HepG2 (cell line): ENCODE data around the gene CENPP. TPM values are rescaled to one million over a fixed set of nuclear protein-coding genes. Genes with fewer than 3 reads are reported as not detected.

Experiments
- DNMT3B ChIP-seq: conservative IDR thresholded peaks from 2 replicates; pipeline ENCODE4 v1.6.1; 2016; ENCODE audit warnings: missing biosample characterization, control low read depth
- HOXA9 ChIP-seq: sonication (generic); formaldehyde crosslinking; IDR thresholded peaks from 2 replicates; pipeline ENCODE4 v1.8.1; 2022; ENCODE audit warnings: missing genetic modification reagents, mild to moderate bottlenecking, moderate library complexity, borderline replicate concordance
- JUNB ChIP-seq: sonication (generic); formaldehyde crosslinking; IDR thresholded peaks from 2 replicates; pipeline ENCODE4 v1.8.0; 2022; ENCODE audit warnings: missing genetic modification reagents, mild to moderate bottlenecking, borderline replicate concordance
- KAT7 ChIP-seq: IDR thresholded peaks from 2 replicates; pipeline ENCODE4 v1.6.1; 2018; ENCODE audit warnings: borderline replicate concordance, missing compliant biosample characterization
- KDM4B ChIP-seq: sonication (generic); formaldehyde crosslinking; IDR thresholded peaks from 2 replicates; pipeline ENCODE4 v1.4.0; 2020; ENCODE audit warnings: missing genetic modification reagents
- KLF16 ChIP-seq, 2 experiments: sonication (generic) in 1 of 2; formaldehyde crosslinking in 1 of 2; IDR thresholded peaks; 2 replicates each; pipeline versions ENCODE4 v1.6.1 to v1.8.0; 2016 to 2023; ENCODE audit warnings: missing genetic modification reagents in 2 of 2, missing compliant biosample characterization in 1 of 2
- MEIS1 ChIP-seq: sonication (generic); formaldehyde crosslinking; IDR thresholded peaks from 2 replicates; pipeline ENCODE4 v1.9.0; 2021; ENCODE audit warnings: mild to moderate bottlenecking, missing genetic modification reagents, moderate library complexity, borderline replicate concordance
- MYNN ChIP-seq: sonication (generic); formaldehyde crosslinking; IDR thresholded peaks from 2 replicates; pipeline ENCODE4 v1.4.0; 2020; ENCODE audit warnings: mild to moderate bottlenecking, low read depth, missing genetic modification reagents
- SRY ChIP-seq: sonication (generic); formaldehyde crosslinking; IDR thresholded peaks from 2 replicates; pipeline ENCODE4 v1.8.0; 2022; ENCODE audit warnings: mild to moderate bottlenecking, missing genetic modification reagents
- TBX2 ChIP-seq: sonication (generic); formaldehyde crosslinking; IDR thresholded peaks from 2 replicates; pipeline ENCODE4 v1.5.0; 2020; ENCODE audit warnings: missing genetic modification reagents, mild to moderate bottlenecking, borderline replicate concordance
- TCF12 ChIP-seq, 2 experiments: fragments of 450-650 bp in 1 of 2; sonication (generic) in 1 of 2; formaldehyde crosslinking in 1 of 2; IDR thresholded peaks; 2 replicates each; pipeline versions ENCODE4 v1.6.1 to v1.8.0; 2017 to 2022; ENCODE audit warnings: antibody characterized with exemption in 1 of 2, mild to moderate bottlenecking in 1 of 2, missing genetic modification reagents in 1 of 2, moderate library complexity in 1 of 2
- ZBTB20 ChIP-seq: sonication (generic); formaldehyde crosslinking; IDR thresholded peaks from 2 replicates; pipeline ENCODE4 v1.8.1; 2023; ENCODE audit warnings: missing genetic modification reagents, low read depth, mild to moderate bottlenecking, borderline replicate concordance
- ZBTB49 ChIP-seq: sonication (generic); formaldehyde crosslinking; IDR thresholded peaks from 2 replicates; pipeline ENCODE4 v1.4.0; 2020; ENCODE audit warnings: missing genetic modification reagents, borderline replicate concordance
- ZC3H4 ChIP-seq: sonication (generic); formaldehyde crosslinking; IDR thresholded peaks from 2 replicates; pipeline ENCODE4 v1.4.0; 2020; ENCODE audit warnings: missing genetic modification reagents, borderline replicate concordance
- ZFP1 ChIP-seq: IDR thresholded peaks from 2 replicates; pipeline ENCODE4 v1.6.1; 2016
- ZNF124 ChIP-seq: sonication (generic); formaldehyde crosslinking; IDR thresholded peaks from 2 replicates; pipeline ENCODE4 v1.4.0; 2020; ENCODE audit warnings: missing genetic modification reagents
- ZNF790 ChIP-seq: sonication (generic); formaldehyde crosslinking; IDR thresholded peaks from 2 replicates; pipeline ENCODE4 v1.8.0; 2022; ENCODE audit warnings: missing genetic modification reagents, mild to moderate bottlenecking, borderline replicate concordance
- polyA plus RNA-seq, 8 experiments: library from polyadenylated mRNA; depleted of rRNA in 3 of 8; stranded (reverse) in 7 of 8; unstranded in 1 of 8; fragments of >200 nt; fragmentation: Illumina TruSeq in 4 of 8; extraction: Trizol in 4 of 8; gene quantifications; 2 replicates each; pipeline versions ENCODE4 v1.2.1 to v1.2.3, GENCODE V29; 2011 to 2016; ENCODE audit warnings: low read depth in 4 of 8, missing spikeins in 1 of 8, mixed read lengths in 1 of 8; ENCODE audit not compliant: insufficient read depth in 1 of 8
- total RNA-seq, 5 experiments: library from RNA; depleted of rRNA; stranded (reverse); fragments of >200 nt; fragmentation: Illumina TruSeq; extraction: Trizol; gene quantifications; 2 replicates each; pipeline ENCODE4 v1.2.3, GENCODE V29; 2016; ENCODE audit warnings: low read depth in 1 of 5
- TF ChIP-seq, protein P1 (sequence below), 2 experiments: sonication (generic) in 1 of 2; formaldehyde crosslinking in 1 of 2; IDR thresholded peaks; 2 replicates each; pipeline versions ENCODE4 v1.6.1 to v1.9.0; 2014 to 2022; ENCODE audit warnings: antibody characterized with exemption in 1 of 2, borderline replicate concordance in 1 of 2, inconsistent platforms in 1 of 2, low read depth in 1 of 2, missing genetic modification reagents in 1 of 2
- TF ChIP-seq, protein P2 (sequence below): sonication (generic); formaldehyde crosslinking; IDR thresholded peaks from 2 replicates; pipeline ENCODE4 v1.5.0; 2020; ENCODE audit warnings: missing genetic modification reagents
- TF ChIP-seq, protein P3 (sequence below): sonication (generic); formaldehyde crosslinking; IDR thresholded peaks from 2 replicates; pipeline ENCODE4 v1.4.0; 2020; ENCODE audit warnings: missing genetic modification reagents

CENPP gene
- total and polyA plus RNA-seq, 2 of the 13 experiments (the other 11 are each of a cell fraction or from before 2014, with no cell fraction given) = 2.0 to 11.4 TPM

GRCh38 chr9:92324889-92325268, 874 bp upstream of the CENPP start (continued):
- TF ChIP-seq, protein P1, sequence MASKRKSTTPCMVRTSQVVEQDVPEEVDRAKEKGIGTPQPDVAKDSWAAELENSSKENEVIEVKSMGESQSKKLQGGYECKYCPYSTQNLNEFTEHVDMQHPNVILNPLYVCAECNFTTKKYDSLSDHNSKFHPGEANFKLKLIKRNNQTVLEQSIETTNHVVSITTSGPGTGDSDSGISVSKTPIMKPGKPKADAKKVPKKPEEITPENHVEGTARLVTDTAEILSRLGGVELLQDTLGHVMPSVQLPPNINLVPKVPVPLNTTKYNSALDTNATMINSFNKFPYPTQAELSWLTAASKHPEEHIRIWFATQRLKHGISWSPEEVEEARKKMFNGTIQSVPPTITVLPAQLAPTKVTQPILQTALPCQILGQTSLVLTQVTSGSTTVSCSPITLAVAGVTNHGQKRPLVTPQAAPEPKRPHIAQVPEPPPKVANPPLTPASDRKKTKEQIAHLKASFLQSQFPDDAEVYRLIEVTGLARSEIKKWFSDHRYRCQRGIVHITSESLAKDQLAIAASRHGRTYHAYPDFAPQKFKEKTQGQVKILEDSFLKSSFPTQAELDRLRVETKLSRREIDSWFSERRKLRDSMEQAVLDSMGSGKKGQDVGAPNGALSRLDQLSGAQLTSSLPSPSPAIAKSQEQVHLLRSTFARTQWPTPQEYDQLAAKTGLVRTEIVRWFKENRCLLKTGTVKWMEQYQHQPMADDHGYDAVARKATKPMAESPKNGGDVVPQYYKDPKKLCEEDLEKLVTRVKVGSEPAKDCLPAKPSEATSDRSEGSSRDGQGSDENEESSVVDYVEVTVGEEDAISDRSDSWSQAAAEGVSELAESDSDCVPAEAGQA (IDR thresholded peaks at IDR 0.05; ENCODE audit: low read depth) = no peak
- TF ChIP-seq, protein P1 (CRISPR knock-in tag; IDR thresholded peaks at IDR 0.05; ENCODE audit: borderline replicate concordance) = 0 out of 2 replicates have a peak, but pooled peaks have one; percentile 52
- TF ChIP-seq ZNF124 = no peak
- TF ChIP-seq KLF16 (CRISPR knock-in tag; IDR thresholded peaks at IDR 0.05) = no peak
- TF ChIP-seq, protein P2, sequence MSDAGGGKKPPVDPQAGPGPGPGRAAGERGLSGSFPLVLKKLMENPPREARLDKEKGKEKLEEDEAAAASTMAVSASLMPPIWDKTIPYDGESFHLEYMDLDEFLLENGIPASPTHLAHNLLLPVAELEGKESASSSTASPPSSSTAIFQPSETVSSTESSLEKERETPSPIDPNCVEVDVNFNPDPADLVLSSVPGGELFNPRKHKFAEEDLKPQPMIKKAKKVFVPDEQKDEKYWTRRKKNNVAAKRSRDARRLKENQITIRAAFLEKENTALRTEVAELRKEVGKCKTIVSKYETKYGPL (CRISPR knock-in tag) = no peak
- peak; percentile 48; the same call in 1 of the 2 replicates for TF ChIP-seq ZBTB20 (CRISPR knock-in tag)
- 0 out of 2 replicates have a peak, but pooled peaks have one; percentile 14 for TF ChIP-seq MYNN (CRISPR knock-in tag)
- TF ChIP-seq ZC3H4 (CRISPR knock-in tag) = no peak
- TF ChIP-seq, protein P3, sequence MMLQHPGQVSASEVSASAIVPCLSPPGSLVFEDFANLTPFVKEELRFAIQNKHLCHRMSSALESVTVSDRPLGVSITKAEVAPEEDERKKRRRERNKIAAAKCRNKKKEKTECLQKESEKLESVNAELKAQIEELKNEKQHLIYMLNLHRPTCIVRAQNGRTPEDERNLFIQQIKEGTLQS = no peak
- TF ChIP-seq SRY = no peak
- TF ChIP-seq HOXA9 (CRISPR knock-in tag) = 0 out of 2 replicates have a peak, but pooled peaks have one; percentile 2
- no peak for TF ChIP-seq KDM4B
- TF ChIP-seq DNMT3B (CRISPR knock-in tag) = no peak
- TF ChIP-seq MEIS1 (CRISPR knock-in tag) = no peak
- TF ChIP-seq ZFP1 (CRISPR knock-in tag) = no peak
- no peak for TF ChIP-seq ZNF790 (CRISPR knock-in tag)
- TF ChIP-seq JUNB (CRISPR knock-in tag) = 0 out of 2 replicates have a peak, but pooled peaks have one; percentile 46
- no peak for TF ChIP-seq TBX2 (CRISPR knock-in tag)
- TF ChIP-seq KAT7 (CRISPR knock-in tag) = no peak
- no peak for TF ChIP-seq TCF12 (IDR thresholded peaks at IDR 0.05)
- no peak for TF ChIP-seq TCF12 (CRISPR knock-in tag; IDR thresholded peaks at IDR 0.05)
- no peak for TF ChIP-seq ZBTB49 (CRISPR knock-in tag)
